Measurements from ENCODE around the gene EEF1B2. TPM values are rescaled to one million over a fixed set of nuclear protein-coding genes. Genes with fewer than 3 reads are reported as not detected.

EEF1B2 gene
- polyA plus RNA-seq (2011; rRNA removed) (720 and 966 TPM in 2 replicates), polyA minus RNA-seq (2011; rRNA and poly(A)+ RNA removed) (277 and 634 TPM in 2 replicates)

DNA sequence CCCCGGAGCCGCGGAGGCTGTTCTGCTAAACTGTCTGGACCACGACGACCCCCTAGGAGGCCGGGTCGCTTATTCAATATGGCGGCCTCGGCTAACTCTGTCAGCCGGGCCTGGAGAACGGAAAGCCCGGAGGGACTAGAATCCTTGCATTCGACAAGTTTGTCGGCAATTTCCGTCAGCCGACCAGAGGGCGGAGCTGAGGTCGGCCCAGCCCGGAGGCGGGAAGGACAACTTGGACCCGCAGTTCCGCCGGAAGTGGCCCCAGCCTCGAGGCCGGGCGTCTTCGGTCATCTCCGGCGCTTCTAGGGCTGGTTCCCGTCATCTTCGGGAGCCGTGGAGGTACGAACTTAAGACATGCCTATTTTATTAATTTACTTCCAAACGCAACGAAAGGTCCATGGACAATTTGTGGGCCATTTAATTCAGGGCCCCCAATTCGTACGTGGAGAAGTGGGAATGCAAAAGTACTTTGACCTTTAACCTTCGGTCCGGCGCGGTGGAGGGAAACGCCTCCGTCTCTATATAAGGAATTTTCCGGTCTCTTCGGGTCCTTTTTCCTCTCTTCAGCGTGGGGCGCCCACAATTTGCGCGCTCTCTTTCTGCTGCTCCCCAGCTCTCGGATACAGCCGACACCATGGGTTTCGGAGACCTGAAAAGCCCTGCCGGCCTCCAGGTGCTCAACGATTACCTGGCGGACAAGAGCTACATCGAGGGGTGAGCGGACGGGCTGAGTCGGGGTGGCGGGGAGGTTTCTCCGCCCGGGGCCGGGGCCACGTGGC lies at the start of gene EEF1B2, which contains the start of gene NDUFS1:
Gene EEF1B2 (plus strand): TSS at position 550 of the 779 bp plus-strand sequence. CDS start 85 bp downstream, at position 635.
Gene NDUFS1 (minus strand): TSS at position 99 of the 779 bp plus-strand sequence. CDS start 5,766 bp downstream, outside the sequence.
- peak within 1 kb of the TSS; percentile 87 for H3K4me3 ChIP-seq (ENCODE audit: low read depth, low read length)
- peaks cover 7% of the 10 kb centered on the region for H3K36me3 ChIP-seq (ENCODE audit: control insufficient read depth, insufficient read depth, low read length)
- DNase-seq (ENCODE audit: low read depth) = peak; percentile 90
- no peaks in the 10 kb centered on the region for H3K27me3 ChIP-seq (ENCODE audit: control insufficient read depth, insufficient read depth, low read length)
- ChIA-PET POLR2A (interaction anchor here (0.6 to 1.4 kb wide), 7 partner anchors 36 to 499 kb away, joined by 3 to 8 read pairs (median 5); no protein-coding TSS in a partner anchor), CTCF (interaction anchor here (1.6 kb wide), 1 partner anchor 105 kb away, joined by 4 read pairs; no protein-coding TSS in a partner anchor)
- TF ChIP-seq, protein P1, sequence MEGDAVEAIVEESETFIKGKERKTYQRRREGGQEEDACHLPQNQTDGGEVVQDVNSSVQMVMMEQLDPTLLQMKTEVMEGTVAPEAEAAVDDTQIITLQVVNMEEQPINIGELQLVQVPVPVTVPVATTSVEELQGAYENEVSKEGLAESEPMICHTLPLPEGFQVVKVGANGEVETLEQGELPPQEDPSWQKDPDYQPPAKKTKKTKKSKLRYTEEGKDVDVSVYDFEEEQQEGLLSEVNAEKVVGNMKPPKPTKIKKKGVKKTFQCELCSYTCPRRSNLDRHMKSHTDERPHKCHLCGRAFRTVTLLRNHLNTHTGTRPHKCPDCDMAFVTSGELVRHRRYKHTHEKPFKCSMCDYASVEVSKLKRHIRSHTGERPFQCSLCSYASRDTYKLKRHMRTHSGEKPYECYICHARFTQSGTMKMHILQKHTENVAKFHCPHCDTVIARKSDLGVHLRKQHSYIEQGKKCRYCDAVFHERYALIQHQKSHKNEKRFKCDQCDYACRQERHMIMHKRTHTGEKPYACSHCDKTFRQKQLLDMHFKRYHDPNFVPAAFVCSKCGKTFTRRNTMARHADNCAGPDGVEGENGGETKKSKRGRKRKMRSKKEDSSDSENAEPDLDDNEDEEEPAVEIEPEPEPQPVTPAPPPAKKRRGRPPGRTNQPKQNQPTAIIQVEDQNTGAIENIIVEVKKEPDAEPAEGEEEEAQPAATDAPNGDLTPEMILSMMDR (IDR thresholded peaks at IDR 0.05; ENCODE audit: insufficient read depth, low read depth, low read length) = no peak

DNA sequence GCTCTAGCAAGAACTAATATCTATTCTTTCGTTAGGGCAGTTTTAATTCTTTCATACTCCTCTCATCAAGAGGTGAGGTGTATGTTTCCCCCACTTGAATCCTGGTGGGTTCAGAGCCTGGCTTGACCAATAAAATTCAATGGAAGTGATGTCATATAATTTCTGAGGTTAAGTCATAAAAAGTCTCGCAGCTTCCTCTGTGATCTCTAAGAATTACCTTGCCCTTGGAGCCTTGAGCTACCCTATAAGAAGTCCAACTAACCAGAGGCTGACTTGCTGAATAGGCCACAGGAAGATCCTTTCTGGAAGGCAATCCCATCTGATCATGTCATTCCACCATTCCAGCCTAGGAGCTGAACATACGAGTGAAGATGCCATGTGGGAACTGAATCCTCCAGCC lies 47.6 kb upstream of the EEF1B2 start:
- CTCF ChIA-PET = no interaction called here
- TF ChIP-seq, protein P1 (IDR thresholded peaks at IDR 0.05; ENCODE audit: insufficient read depth, low read depth, low read length) = no peak

DNA sequence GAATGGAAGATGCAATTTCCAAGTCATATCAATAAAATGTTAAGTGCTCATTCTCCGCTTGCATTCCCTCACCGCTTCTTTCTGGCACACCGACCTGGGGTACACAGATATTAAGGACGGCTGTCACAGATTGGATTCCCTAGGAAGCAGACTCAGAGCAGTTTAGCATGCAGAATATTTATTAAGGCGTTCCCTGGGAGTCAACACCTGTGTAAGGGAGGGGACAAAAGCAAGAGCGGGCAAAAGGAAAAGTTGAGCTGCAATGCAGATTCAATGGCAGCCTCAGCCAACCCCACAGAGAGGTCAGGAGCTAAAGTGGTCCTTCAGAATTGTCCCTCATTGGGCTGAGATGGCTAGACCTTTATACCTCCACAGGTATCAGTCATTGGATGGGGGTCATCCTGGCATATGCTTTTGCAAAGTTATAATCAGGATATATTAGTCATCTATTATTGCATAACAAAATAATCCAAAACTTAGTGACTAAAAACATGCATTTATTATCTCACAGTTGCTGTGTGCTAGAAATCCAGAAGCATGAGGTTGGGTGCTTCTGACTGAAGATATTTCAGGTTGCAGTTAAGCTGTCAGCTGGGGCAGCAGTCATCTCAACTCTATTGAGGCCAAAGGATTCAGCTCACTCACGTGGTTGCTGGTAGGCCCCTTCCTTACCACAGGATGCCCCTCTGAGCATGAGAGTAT lies 46.7 kb upstream of the EEF1B2 start:
- TF ChIP-seq, protein P1 (IDR thresholded peaks at IDR 0.05; ENCODE audit: insufficient read depth, low read depth, low read length) = no peak
- ChIA-PET CTCF (no interaction called here), POLR2A (no interaction called here)
- DNase-seq (ENCODE audit: low read depth) = no peak
- H3K27me3 ChIP-seq (ENCODE audit: control insufficient read depth, insufficient read depth, low read length) = no peaks in the 10 kb centered on the region
- H3K36me3 ChIP-seq (ENCODE audit: control insufficient read depth, insufficient read depth, low read length) = peaks cover 3% of the 10 kb centered on the region; the same call in 1 of the 2 replicates
- H3K4me3 ChIP-seq (ENCODE audit: low read depth, low read length) = no peak overlapping the region

More for the DNA sequence above, 47.6 kb upstream of the EEF1B2 start:
- H3K36me3 ChIP-seq (ENCODE audit: control insufficient read depth, insufficient read depth, low read length) = peaks cover 3% of the 10 kb centered on the region; the same call in 1 of the 2 replicates
- POLR2A ChIA-PET = no interaction called here
- no peaks in the 10 kb centered on the region for H3K27me3 ChIP-seq (ENCODE audit: control insufficient read depth, insufficient read depth, low read length)
- no peak for DNase-seq (ENCODE audit: low read depth)
- no peak overlapping the region for H3K4me3 ChIP-seq (ENCODE audit: low read depth, low read length)

DNA sequence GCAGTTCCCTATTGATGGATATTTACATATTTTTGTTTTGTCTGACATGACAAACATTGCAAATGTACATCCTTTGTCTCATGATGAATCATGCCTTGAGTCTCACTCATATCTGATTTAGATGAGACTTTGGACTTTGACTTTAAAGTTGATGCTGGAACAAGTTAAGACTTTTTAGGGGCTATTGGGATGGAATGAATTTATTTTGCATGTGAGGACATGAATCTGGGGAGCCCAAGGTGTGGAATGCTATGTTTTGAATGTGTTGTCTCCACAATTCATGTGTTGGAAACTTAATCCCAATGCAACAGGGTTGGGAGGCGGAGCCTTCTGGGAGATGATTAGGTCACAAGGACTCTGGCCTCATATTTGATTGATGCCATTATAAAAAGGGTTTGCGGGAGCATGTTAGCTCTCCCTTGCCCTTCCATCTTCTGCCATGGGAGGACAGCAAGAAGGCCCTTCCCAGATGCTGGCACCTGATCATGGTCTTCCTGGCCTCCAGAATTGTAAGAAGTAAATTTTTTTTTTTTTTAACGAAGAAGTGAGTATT lies 44.6 kb upstream of the EEF1B2 start:
- CTCF ChIA-PET = interaction anchor here (0.6 to 1.0 kb wide), 2 partner anchors 30 to 353 kb away, joined by 3 read pairs; no protein-coding TSS in a partner anchor
- no peak overlapping the region for H3K4me3 ChIP-seq (ENCODE audit: low read depth, low read length)
- H3K36me3 ChIP-seq (ENCODE audit: control insufficient read depth, insufficient read depth, low read length) = peaks cover 4% of the 10 kb centered on the region
- no peak for DNase-seq (ENCODE audit: low read depth)
- POLR2A ChIA-PET = no interaction called here
- TF ChIP-seq, protein P1 (IDR thresholded peaks at IDR 0.05; ENCODE audit: insufficient read depth, low read depth, low read length) = no peak
- no peaks in the 10 kb centered on the region for H3K27me3 ChIP-seq (ENCODE audit: control insufficient read depth, insufficient read depth, low read length)
